ENCODE data around the gene CIBAR2.

GRCh38 chr16:85068746-85069145, 43.5 kb downstream of the CIBAR2 start:
- TF ChIP-seq CTCF (conservative IDR thresholded peaks at IDR 0.05; ENCODE audit: low read depth in 2 of 2) (no peak), EZH2phosphoT487 (IDR thresholded peaks at IDR 0.05; ENCODE audit: unreplicated experiment) (no peak), POLR2AphosphoS5 (IDR thresholded peaks at IDR 0.05; ENCODE audit: low read depth) (no peak), EZH2 (IDR thresholded peaks at IDR 0.05; ENCODE audit: low read depth, unreplicated experiment) (no peak), ZNF114 (CRISPR knock-in tag; IDR thresholded peaks at IDR 0.05) (no peak), ETS1 (IDR thresholded peaks at IDR 0.05) (no peak), REST (IDR thresholded peaks at IDR 0.05; ENCODE audit: unreplicated experiment) (no peak), NANOG (IDR thresholded peaks at IDR 0.05; ENCODE audit: borderline replicate concordance) (no peak), ZNF462 (CRISPR knock-in tag; IDR thresholded peaks at IDR 0.05) (no peak), JUNB (IDR thresholded peaks at IDR 0.05; ENCODE audit: unreplicated experiment) (no peak), CREB1 (CRISPR knock-in tag; IDR thresholded peaks at IDR 0.05; ENCODE audit: low read depth) (no peak), STAT1 (IDR thresholded peaks at IDR 0.05; ENCODE audit: unreplicated experiment) (no peak), ZNF331 (CRISPR knock-in tag; IDR thresholded peaks at IDR 0.05; ENCODE audit: low read depth) (no peak)
